Jurkat, Clone E6-1 (cell line): ENCODE data around the gene SOX6.
"Not testable (repeated sequence)": the region's sequence is repeated elsewhere in the genome, so short reads cannot be mapped to it uniquely, and the experiment has no call there.

Experiments used
- DNase-seq: peaks from one replicate; pipeline ENCODE4 v3.0.0-alpha.2; 2011; ENCODE audit warnings: low read depth, low spot score
- H3K4me3 ChIP-seq: 2 replicates; pipeline ENCODE4 v1.5.1; 2011; ENCODE audit warnings: mild to moderate bottlenecking, low read length, control low read depth, moderate library complexity

SOX6 gene

DNA sequence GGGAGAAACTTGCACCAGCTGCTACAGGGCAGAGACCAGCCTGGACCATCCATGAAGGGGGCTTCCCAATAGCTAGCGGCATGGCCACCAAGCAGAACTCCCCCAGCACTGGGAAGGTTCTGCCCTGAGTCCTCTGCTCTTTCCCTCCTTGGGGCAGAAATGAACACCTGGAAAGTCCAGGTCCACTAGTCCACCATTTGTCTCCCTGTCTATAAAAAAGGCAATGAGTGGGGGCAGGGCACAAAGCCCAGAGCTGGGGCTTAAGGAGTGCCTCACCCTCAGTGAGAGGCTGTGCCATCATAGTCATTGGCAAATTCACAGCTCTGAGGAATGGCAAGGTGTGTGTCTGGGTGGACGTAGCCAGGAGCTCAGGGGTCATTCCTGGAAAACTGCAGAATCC lies 420.3 kb downstream of the SOX6 start:
- no peak overlapping the region for H3K4me3 ChIP-seq
- no peak for DNase-seq

- no peak for DNase-seq
- H3K4me3 ChIP-seq, result no peak overlapping the region
Measured at GRCh38 chr11:15935373-15935772, 421.0 kb downstream of the SOX6 start.

GRCh38 chr11:15933886-15934625 lies 422.3 kb downstream of the SOX6 start:
- no peak for DNase-seq
- no peak overlapping the region for H3K4me3 ChIP-seq

GRCh38 chr11:15932417-15932816 lies 423.9 kb downstream of the SOX6 start:
- no peak for DNase-seq
- H3K4me3 ChIP-seq, result no peak overlapping the region

- no peak overlapping the region for H3K4me3 ChIP-seq
- DNase-seq, result no peak
Measured at GRCh38 chr11:15931497-15931896, 424.8 kb downstream of the SOX6 start.

DNA sequence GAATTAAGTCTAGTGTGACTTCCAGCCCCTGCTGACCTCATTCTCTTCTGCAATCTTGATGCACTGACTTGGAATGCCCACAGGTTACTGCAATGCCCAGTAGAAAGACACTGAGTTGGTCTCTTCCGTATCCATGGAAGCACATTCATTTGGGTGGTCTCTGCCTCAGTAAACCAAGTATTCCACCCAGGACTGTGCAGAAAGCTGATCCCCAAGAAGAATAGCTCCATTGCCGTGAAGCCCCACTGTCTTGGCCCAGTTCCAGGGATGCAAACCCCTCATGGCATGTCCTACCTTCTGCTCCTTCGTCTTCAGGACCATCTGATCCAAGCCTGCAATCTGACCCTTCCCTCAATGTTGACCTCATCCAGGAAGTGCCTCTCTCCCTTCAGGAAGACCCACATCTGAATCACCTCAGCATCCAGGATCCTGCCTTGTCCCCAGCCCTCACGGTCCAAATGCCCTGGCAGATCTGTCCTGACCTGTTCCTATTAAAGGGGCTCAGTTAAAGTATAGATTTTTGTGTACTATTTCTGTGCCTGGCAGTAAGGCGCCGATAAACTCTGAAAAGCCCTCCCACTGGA lies 425.8 kb downstream of the SOX6 start:
- H3K4me3 ChIP-seq, result no peak overlapping the region
- no peak for DNase-seq

DNA sequence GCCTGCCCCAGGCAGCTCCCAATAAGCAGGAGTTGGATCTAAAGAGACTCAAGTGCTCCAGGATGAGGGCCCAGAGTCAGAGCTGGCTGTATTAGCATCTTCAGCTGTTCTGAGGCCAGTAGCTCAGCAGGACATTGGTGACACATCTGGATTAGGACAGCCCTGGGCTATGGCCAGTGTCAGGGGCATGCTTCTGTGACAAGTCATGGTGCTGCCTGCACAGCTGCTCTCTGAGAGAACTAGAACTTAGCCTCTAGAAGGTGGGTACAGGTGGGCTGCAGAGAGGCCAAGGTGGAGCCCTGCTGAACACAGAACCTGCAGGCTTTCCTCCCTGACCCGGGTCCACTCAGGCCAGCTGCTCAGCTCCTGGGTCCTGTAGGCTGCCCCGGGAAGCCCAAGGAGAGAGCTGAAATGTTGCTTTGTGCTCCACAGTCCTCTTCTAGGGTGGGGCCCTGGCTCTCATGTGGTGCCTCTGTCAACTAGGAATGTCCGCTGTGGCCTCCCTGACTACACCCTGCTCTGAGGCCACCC lies 426.9 kb downstream of the SOX6 start:
- DNase-seq, result no peak
- H3K4me3 ChIP-seq, result no peak overlapping the region

DNA sequence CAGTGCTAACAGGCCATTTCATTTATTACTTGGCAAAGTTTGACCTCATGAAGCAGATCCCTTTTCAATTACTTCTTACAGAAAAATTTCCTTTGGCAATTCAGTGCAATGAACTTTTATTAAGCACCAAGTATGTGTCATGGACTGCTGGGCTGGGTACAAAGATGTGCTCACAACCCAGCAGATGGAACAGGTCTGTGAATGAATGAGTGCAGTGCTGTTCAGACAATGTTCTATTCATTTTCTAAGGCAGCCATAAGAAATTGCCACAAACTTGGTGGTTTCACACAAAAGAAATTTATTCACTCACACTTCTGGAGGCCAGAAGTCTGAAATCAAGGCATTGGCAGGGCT lies 428.5 kb downstream of the SOX6 start:
- no peak for DNase-seq

GRCh38 chr11:15927196-15927863 lies 429.0 kb downstream of the SOX6 start:
- no peak overlapping the region for H3K4me3 ChIP-seq
- DNase-seq, result no peak

More for the DNA sequence above, 428.5 kb downstream of the SOX6 start:
- no peak overlapping the region for H3K4me3 ChIP-seq

DNA sequence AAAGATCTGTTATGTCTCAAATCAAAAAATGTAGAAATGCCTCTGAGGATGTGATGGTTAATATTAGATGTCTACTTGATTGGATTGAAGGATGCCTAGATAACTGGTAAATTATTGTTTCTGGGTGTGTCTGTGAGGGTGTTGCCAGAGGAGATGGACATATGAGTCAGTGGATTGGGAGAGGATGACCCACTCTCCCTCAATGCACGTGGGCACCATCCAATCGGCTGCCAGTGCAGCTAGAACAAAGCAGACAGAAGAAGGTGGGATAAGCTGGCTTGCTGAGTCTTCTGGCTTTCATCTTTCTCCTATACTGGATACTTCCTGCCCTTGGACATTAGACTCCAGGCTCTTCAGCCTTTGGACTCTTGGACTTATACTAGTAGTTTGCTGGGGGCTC lies 430.3 kb downstream of the SOX6 start:
- DNase-seq, result no peak
- H3K4me3 ChIP-seq, result no peak overlapping the region

- no peak overlapping the region for H3K4me3 ChIP-seq
- DNase-seq, result no peak
Measured at GRCh38 chr11:15923183-15923582, 433.2 kb downstream of the SOX6 start.

DNA sequence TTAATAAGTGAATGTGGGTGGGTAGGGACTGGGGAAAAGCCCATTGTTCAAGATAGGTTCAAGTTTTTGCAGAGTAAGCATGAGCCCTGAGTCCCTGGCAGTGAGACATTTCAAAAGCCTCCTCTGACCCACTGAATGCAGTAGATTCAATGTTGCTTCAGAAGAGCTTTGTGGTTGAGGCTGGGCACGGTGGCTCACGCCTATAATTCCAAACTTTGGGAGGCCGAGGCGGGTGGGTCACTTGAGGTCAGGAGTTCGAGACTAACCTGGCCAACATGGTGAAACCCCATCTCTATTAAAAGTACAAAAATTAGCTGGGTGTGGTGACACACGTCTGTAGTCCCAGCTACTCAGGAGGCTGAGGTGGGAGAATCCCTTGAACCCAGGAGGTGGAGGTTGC lies 433.6 kb downstream of the SOX6 start:
- DNase-seq, H3K4me3 ChIP-seq: not testable (repeated sequence)

- no peak overlapping the region for H3K4me3 ChIP-seq
- DNase-seq, result no peak
Measured at GRCh38 chr11:15920856-15921629, 435.3 kb downstream of the SOX6 start.

GRCh38 chr11:15918674-15919073 lies 437.7 kb downstream of the SOX6 start:
- DNase-seq, result no peak

DNA sequence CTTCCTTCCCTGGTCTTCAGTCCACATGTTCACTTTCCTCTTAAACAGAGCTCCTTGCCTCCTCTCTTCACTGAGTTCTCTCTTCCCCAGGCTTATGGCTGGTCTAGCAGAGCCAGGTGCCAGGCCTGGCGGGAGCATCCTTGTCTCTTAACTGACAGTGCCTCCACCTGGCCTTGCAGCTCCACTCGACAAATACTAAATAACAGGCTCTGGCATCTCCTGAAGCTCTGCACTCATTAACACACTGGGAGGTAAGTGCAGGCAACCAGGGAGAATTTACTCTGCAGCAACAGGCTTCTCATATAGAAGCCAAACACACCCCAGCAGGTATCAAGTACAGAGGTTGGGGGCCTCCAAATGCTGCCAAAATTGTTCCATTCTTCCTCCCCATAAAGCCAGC lies 438.1 kb downstream of the SOX6 start:
- DNase-seq, result no peak
- no peak overlapping the region for H3K4me3 ChIP-seq

More at GRCh38 chr11:15918674-15919073, 437.7 kb downstream of the SOX6 start:
- H3K4me3 ChIP-seq, result no peak overlapping the region
